IMR-90 (cell line): Measurements from ENCODE around the gene PIGU. TPM values are rescaled to one million over a fixed set of nuclear protein-coding genes. Genes with fewer than 3 reads are reported as not detected.

Experiments used
- ATAC-seq: fragments of 200-7000 bp; cut with Tn5 transposase; 2 replicates; pipeline ENCODE4 v1.9.1; 2020; ENCODE audit warnings: low read depth, mild to moderate bottlenecking, moderate library complexity
- BruUV-seq: library from RNA; stranded (reverse); fragments of 400-500 nt; replicated peaks from 2 replicates; lab custom pipeline; 2021; lab: Mats Ljungman, UMichigan
- CTCF ChIA-PET: fragments of 300-600 bp; formaldehyde crosslinking; extraction: SDS; loops from one replicate; lab custom pipeline; 2021; ENCODE audit warnings: antibody characterized with exemption; lab: Yijun Ruan, JAX
- POLR2A ChIA-PET: fragments of 300-600 bp; sonication (Branson Sonifier 250); formaldehyde crosslinking; loops from one replicate; lab custom pipeline; 2022; ENCODE audit warnings: antibody characterized with exemption; ENCODE audit not compliant: unreplicated experiment; lab: Charles Lee
- DNase-seq: peaks from one replicate; pipeline ENCODE4 v3.0.0; 2013
- H2AFZ ChIP-seq: replicated peaks from 2 replicates; pipeline ENCODE3; 2013; ENCODE audit warnings: low read length, mild to moderate bottlenecking; ENCODE audit not compliant: poor library complexity
- H2AK5ac ChIP-seq: 2 replicates; pipeline ENCODE4 v1.6.1; 2013; ENCODE audit warnings: low read depth, low read length, inconsistent platforms
- H2AK9ac ChIP-seq: replicated peaks from 2 replicates; pipeline ENCODE3; 2013; ENCODE audit warnings: mild to moderate bottlenecking, low read depth, low read length, moderate library complexity; ENCODE audit not compliant: poor library complexity
- H2BK120ac ChIP-seq: 2 replicates; pipeline ENCODE4 v1.6.1; 2013; ENCODE audit warnings: low read depth, low read length, inconsistent platforms
- H2BK15ac ChIP-seq: 3 replicates; pipeline ENCODE4 v1.6.1; 2013; ENCODE audit warnings: low read depth, low read length, inconsistent platforms
- H2BK20ac ChIP-seq: 2 replicates; pipeline ENCODE4 v1.6.1; 2013; ENCODE audit warnings: low read depth, mild to moderate bottlenecking, inconsistent platforms, low read length, moderate library complexity
- H2BK5ac ChIP-seq: 2 replicates; pipeline ENCODE4 v1.6.1; 2013; ENCODE audit warnings: mild to moderate bottlenecking, low read depth, low read length, inconsistent platforms; ENCODE audit not compliant: poor library complexity, severe bottlenecking
- H3K14ac ChIP-seq: replicated peaks from 2 replicates; pipeline ENCODE4 v1.6.1; 2013; ENCODE audit warnings: low read depth, low read length, inconsistent platforms
- H3K18ac ChIP-seq: 2 replicates; pipeline ENCODE4 v1.6.1; 2013; ENCODE audit warnings: low read depth, low read length, control low read depth
- H3K23ac ChIP-seq: 2 replicates; pipeline ENCODE4 v1.6.1; 2013; ENCODE audit warnings: low read depth, low read length, inconsistent platforms
- H3K27ac ChIP-seq: 2 replicates; pipeline ENCODE4 v1.5.1; 2013; ENCODE audit warnings: mild to moderate bottlenecking, control low read depth, low read length; ENCODE audit not compliant: insufficient read depth
- H3K27me3 ChIP-seq: 2 replicates; pipeline ENCODE4 v1.6.1; 2013; ENCODE audit warnings: low read length; ENCODE audit not compliant: control insufficient read depth, insufficient read depth
- H3K36me3 ChIP-seq: 2 replicates; pipeline ENCODE4 v1.6.1; 2013; ENCODE audit warnings: low read length, mixed read lengths; ENCODE audit not compliant: control insufficient read depth, insufficient read depth
- H3K4ac ChIP-seq: 2 replicates; pipeline ENCODE4 v1.6.1; 2013; ENCODE audit warnings: low read depth, low read length, inconsistent platforms
- H3K4me1 ChIP-seq: 2 replicates; pipeline ENCODE4 v1.6.1; 2013; ENCODE audit warnings: low read length, mixed read lengths; ENCODE audit not compliant: control insufficient read depth, insufficient read depth
- H3K4me2 ChIP-seq: 2 replicates; pipeline ENCODE4 v1.6.1; 2013; ENCODE audit warnings: low read depth, mild to moderate bottlenecking, control low read depth, low read length, moderate library complexity
- H3K4me3 ChIP-seq: 2 replicates; pipeline ENCODE4 v1.5.1; 2013; ENCODE audit warnings: low read depth, mild to moderate bottlenecking, control low read depth, low read length, moderate library complexity; ENCODE audit not compliant: insufficient read depth
- H3K56ac ChIP-seq: 2 replicates; pipeline ENCODE4 v1.6.1; 2013; ENCODE audit warnings: low read length, inconsistent platforms; ENCODE audit not compliant: insufficient read depth; ENCODE audit errors: extremely low read depth
- H3K79me1 ChIP-seq, 2 experiments: 2 replicates each; pipeline ENCODE4 v1.6.1; 2013; ENCODE audit warnings: low read length in 2 of 2, inconsistent platforms in 1 of 2, low read depth in 1 of 2
- H3K9ac ChIP-seq: 2 replicates; pipeline ENCODE4 v1.6.1; 2013; ENCODE audit warnings: low read depth, low read length, control low read depth
- H3K9me1 ChIP-seq: 2 replicates; pipeline ENCODE4 v1.6.1; 2013; ENCODE audit warnings: low read length, inconsistent platforms; ENCODE audit not compliant: insufficient read depth
- H3K9me3 ChIP-seq: 2 replicates; pipeline ENCODE4 v1.6.1; 2013; ENCODE audit warnings: low read length; ENCODE audit not compliant: control insufficient read depth, insufficient read depth
- H4K20me1 ChIP-seq: 2 replicates; pipeline ENCODE4 v1.6.1; 2013; ENCODE audit warnings: low read length, inconsistent platforms; ENCODE audit not compliant: insufficient read depth
- H4K5ac ChIP-seq: 2 replicates; pipeline ENCODE4 v1.6.1; 2013; ENCODE audit warnings: mild to moderate bottlenecking, low read depth, low read length, control low read depth
- H4K8ac ChIP-seq, 2 experiments: 2 replicates each; pipeline ENCODE4 v1.6.1; 2013; ENCODE audit warnings: low read depth in 2 of 2, low read length in 2 of 2, control low read depth in 1 of 2, inconsistent platforms in 1 of 2
- H4K91ac ChIP-seq: 2 replicates; pipeline ENCODE4 v1.6.1; 2013; ENCODE audit warnings: low read depth, low read length, inconsistent platforms; ENCODE audit not compliant: insufficient read depth
- CEBPB ChIP-seq: IDR thresholded peaks from 2 replicates; pipeline ENCODE4 v1.6.1; 2012; ENCODE audit warnings: low read depth, low read length, improper control_type of control experiment
- FOS ChIP-seq: fragments of 150-350 bp; IDR thresholded peaks from 2 replicates; pipeline ENCODE4 v1.6.1; 2016; ENCODE audit warnings: low read depth, low read length
- MAFK ChIP-seq: IDR thresholded peaks from 2 replicates; pipeline ENCODE4 v1.6.1; 2012; ENCODE audit warnings: low read depth, low read length, improper control_type of control experiment
- MXI1 ChIP-seq: IDR thresholded peaks from 2 replicates; pipeline ENCODE4 v1.6.1; 2012; ENCODE audit warnings: low read depth, mild to moderate bottlenecking, low read length, moderate library complexity, borderline replicate concordance
- NFE2L2 ChIP-seq: fragments of 150-350 bp; IDR thresholded peaks from 2 replicates; pipeline ENCODE4 v1.6.1; 2016; ENCODE audit warnings: low read depth, mild to moderate bottlenecking, low read length
- RFX5 ChIP-seq: IDR thresholded peaks from 2 replicates; pipeline ENCODE4 v1.8.0; 2012; ENCODE audit warnings: low read depth, mild to moderate bottlenecking, low read length, moderate library complexity
- SMC3 ChIP-seq: fragments of 150-350 bp; IDR thresholded peaks from 2 replicates; pipeline ENCODE4 v1.6.1; 2016; ENCODE audit warnings: low read depth, mild to moderate bottlenecking, antibody characterized with exemption, low read length, moderate library complexity
- WGBS, 2 experiments: methylation state at CpG; one replicate each; pipeline versions ENCODE4 v1.1.5 to v1.1.7; 2013; ENCODE audit warnings: missing lambda C conversion rate in 2 of 2; ENCODE audit not compliant: insufficient read length in 1 of 2; ENCODE audit errors: extremely low coverage in 2 of 2; 5-methylcytosine and 5-hydroxymethylcytosine counted together
- dilution Hi-C: fragments of 300-500 bp; cut with HindIII; formaldehyde crosslinking; loops from one replicate; pipeline ENCODE4 v1.14.3; 2018; ENCODE audit warnings: low sequenced_read_pairs; ENCODE audit not compliant: unreplicated experiment
- in situ Hi-C: fragments of 300-500 bp; cut with MboI; formaldehyde crosslinking; loops from 3 replicates; pipeline ENCODE4 v1.14.3; 2019; ENCODE audit warnings: low sequenced_read_pairs, inconsistent platforms, mixed read lengths
- intact Hi-C: fragments of 100-400 bp; cut with micrococcal nuclease; formaldehyde crosslinking; loops from 2 replicates; pipeline ENCODE4 v1.10.0; 2022
- polyA plus RNA-seq, 3 experiments: library from polyadenylated mRNA; depleted of rRNA; stranded (reverse); fragments of >200 nt; gene quantifications; 2 replicates each; pipeline ENCODE4 v1.2.3, GENCODE V29; 2012; ENCODE audit warnings: low replicate concordance in 1 of 3
- total RNA-seq: library from RNA; depleted of rRNA; stranded (reverse); fragments of >200 nt; gene quantifications from 2 replicates; pipeline ENCODE4 v1.2.3, GENCODE V29; 2012
- TF ChIP-seq, protein P1 (sequence below): fragments of 150-350 bp; IDR thresholded peaks from 2 replicates; pipeline ENCODE4 v1.6.1; 2017; ENCODE audit warnings: mild to moderate bottlenecking, antibody characterized with exemption, low read length, low read depth

PIGU gene
- total and polyA plus RNA-seq, 2 of the 4 experiments (the other 2 are of a cell fraction): 11.1 to 31.1 TPM

DNA sequence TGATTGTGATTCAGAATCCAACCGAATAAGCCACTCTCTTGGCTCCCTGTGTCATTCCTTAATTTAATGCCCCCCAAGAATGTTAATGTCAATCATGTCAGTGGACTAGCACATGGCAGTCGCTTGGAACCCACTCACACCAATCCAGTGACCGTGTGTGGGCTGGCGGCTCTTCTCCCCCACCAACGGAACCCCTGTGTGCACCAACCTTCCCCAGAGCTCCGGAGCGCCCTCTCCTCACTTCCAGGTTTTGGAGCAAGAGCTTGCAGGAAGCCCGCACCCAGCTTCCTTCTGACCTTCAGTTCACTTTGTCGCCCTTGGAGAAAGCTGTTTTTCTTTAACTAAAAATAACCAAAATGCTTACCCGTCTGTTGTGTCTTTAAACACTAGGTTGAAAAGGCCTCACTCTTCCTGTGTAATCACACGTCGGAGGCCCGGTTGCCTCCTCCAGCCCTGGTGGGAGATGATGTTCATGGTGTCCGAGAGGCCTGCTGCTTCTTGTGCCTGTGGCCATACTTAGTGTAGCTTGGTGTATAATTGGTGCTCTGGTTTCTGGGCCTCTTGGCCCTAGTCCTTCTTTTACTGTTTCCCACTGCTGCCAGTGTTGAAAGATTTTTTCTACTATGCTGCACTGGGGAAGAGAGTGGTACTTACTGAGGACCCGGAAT, 136.2 kb downstream of the PIGU start:
- Histone ChIP-seq H3K27ac (no peak overlapping the region), H3K4me3 (no peak overlapping the region), H4K5ac (no peak overlapping the region), H2AK5ac (no peak overlapping the region), H4K8ac (no peak overlapping the region), H2BK15ac (no peak overlapping the region), H3K14ac (no peak overlapping the region), H3K4ac (no peak overlapping the region), H2BK20ac (no peak overlapping the region), H2AK9ac (no peak overlapping the region), H3K9ac (no peak overlapping the region), H3K18ac (no peak overlapping the region), H3K56ac (no peak overlapping the region), H2BK120ac (no peak overlapping the region), H3K4me2 (no peak overlapping the region), H3K9me3 (no peaks in the 10 kb centered on the region), H3K36me3 (peaks cover 45% of the 10 kb centered on the region), H3K9me1 (no peaks in the 10 kb centered on the region), H3K23ac (no peak overlapping the region), H4K91ac (no peak overlapping the region), H3K79me1 (peaks cover 4 to 32% of the 10 kb centered on the region in 2 experiments), H3K4me1 (no peaks in the 10 kb centered on the region), H2BK5ac (no peak overlapping the region), H2AFZ (no peak overlapping the region), H3K27me3 (no peaks in the 10 kb centered on the region), H4K20me1 (peaks cover 9% of the 10 kb centered on the region)
- TF ChIP-seq FOS (no peak), RFX5 (no peak), CEBPB (no peak), SMC3 (no peak), NFE2L2 (no peak), MAFK (no peak), MXI1 (no peak)
- TF ChIP-seq, protein P1, sequence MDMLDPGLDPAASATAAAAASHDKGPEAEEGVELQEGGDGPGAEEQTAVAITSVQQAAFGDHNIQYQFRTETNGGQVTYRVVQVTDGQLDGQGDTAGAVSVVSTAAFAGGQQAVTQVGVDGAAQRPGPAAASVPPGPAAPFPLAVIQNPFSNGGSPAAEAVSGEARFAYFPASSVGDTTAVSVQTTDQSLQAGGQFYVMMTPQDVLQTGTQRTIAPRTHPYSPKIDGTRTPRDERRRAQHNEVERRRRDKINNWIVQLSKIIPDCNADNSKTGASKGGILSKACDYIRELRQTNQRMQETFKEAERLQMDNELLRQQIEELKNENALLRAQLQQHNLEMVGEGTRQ: no peak
- WGBS, 2 experiments: 96% methylated on average over 5 of the region's 15 CpGs; no CpG with 5 or more reads in 1 of the 2 experiments
- no TSS peak for BruUV-seq
- intact Hi-C loops (no loop called here), dilution Hi-C loops (no loop called here), in situ Hi-C loops (no loop called here)
- no peak for ATAC-seq
- POLR2A ChIA-PET: no interaction called here
- DNase-seq: no peak
- CTCF ChIA-PET: interaction anchor here (0.6 kb wide), 1 partner anchor 119 kb away, joined by 3 read pairs; no protein-coding TSS in a partner anchor
